Pons (tissue), 1 donor: Measurements from ENCODE around the gene SFT2D1.

ENCODE experiments used
- DNase-seq: peaks from one replicate; pipeline ENCODE4 v3.0.0-alpha.2; 2016; ENCODE audit warnings: low spot score

Gene SFT2D1

DNA sequence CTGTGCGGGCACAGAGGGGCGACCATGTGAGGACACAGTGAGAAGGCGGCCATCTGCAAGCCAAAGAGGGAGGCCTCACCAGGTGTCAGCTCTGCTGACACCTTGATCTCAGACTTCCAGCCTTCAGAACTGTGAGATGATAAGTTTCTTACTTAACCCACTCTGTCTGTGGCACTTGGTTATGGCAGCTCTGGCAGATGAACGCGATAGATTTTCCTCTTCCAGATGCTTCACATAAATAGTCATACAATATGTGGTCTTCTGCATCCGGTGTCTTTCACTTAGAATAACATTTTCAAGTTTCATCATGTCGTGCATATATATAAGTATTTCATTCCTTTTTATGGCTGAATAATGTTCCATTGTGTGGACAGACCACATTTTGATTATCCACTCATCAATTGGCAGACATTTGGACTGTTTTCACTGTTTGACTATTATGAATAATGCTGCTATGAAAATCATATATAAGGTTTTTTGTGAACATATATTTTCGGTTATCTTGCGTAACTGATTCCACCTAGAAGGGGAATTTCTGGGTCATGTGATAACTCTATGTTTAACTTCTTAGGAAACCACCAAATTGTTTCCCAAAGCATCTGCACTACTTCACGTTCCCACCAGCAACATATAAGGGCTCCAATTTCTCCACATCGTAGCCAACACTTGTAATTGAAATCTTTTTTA, 64.3 kb downstream of the SFT2D1 start:
- no peak for DNase-seq

DNA sequence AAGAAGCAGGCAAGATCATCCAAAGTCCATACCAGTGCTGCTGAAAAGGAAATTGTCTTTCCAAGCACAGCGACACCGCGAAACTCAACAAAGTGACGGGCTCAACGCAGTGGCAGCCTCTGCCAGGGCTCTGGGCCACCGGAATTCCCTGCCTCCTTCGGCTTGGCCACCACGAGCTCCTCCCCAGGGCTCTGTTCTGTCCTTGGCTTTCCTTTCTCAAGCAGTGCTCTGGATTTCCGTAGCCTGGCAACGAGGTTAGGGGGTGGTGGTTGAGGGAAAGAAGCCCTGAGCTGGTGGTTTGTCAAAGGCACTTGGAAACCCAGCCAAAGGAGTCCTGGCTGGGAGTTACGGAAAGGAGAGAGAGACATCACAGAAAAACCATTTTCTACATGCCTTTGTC, 65.3 kb downstream of the SFT2D1 start:
- peak; percentile 82 for DNase-seq

DNA sequence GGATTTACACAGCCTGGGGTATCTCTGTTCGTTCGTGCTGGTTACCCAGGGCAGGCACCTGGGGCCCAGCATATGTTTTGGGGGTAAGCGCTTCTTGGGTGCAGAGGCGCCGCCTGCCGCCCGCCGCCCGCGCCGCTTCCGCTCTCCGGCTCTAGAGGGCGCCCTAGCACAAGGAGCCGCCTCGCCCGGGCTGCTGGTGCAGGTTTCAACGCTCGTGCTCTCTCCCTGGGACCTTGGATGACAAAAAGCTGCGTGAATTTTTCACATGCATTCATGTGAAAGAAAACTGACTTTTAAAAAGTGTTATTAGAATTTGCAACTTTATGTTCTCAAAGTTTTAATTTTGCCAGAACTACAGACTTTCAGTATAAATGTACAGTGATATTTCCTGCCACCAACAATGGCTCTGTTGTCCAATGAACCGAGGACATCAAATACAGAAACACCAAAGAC, 66.6 kb downstream of the SFT2D1 start:
- DNase-seq: peak; percentile 76

DNA sequence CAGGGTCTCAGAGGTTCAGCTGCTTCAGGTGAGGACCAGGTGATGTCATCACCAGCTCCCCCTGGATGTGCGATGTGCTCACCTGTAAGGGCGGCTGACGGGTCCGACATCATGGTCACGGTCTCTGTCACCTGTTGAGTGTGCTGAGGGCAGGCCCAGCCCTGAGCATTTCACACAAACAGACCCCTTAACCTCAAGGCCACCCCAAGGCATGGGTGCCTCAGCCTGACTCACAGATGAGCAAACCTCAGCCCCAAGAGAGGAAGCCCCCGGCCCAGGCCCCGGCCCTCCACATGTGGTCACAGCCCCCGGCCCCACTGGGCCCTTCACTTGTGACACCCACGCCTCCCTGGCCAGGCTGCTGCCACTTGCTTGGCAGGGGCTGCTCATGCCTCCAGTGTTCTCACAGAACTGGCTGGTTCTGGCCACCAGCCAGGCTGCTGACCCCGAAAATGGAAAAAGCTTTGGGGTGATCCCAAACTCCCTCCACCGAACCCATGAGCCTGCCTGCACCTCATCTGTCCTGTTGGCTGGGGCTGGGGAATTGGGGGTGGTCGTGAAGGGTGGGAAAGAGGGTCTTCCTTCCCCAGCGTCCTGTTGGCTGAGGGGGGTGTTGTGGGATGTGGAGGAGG, 67.5 kb downstream of the SFT2D1 start:
- no peak for DNase-seq

DNA sequence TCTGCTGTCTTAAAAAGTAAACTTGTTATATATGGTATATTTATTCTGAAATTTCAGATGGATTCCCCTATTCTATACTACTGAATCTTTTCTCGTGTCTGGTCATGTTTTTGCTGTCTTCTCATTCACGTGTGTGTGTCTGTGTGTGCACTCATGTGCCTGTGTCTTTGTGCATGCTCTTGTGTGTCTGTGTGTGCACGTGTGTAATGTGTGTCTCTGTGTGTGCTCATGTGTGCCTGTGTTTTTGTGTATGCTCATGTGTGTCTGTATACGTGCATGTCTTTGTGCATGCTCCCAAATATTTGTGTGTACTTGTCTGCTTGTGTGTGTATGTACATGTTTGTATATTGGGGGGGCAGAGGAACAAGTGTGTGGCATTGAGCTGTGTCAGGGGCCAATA, 68.2 kb downstream of the SFT2D1 start:
- no peak for DNase-seq

DNA sequence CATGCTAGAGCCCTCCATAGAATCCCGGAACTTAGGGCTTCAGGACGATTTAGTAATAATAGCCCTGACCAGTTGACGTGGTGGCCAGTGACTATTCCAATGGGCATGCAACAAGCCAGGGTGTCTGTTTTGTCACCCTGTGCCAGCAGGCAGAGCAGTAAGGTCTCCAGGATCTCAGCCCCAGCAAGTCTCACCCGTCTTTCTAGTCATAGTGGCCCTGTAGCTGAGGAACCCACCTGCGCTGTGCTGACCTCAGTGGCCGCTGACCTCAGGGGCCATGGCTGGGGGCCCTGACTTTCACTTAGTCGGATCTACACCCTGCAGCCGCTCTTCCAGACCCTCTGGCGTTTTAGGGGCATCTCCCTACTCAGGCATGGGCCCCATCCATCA, 71.0 kb downstream of the SFT2D1 start:
- no peak for DNase-seq

DNA sequence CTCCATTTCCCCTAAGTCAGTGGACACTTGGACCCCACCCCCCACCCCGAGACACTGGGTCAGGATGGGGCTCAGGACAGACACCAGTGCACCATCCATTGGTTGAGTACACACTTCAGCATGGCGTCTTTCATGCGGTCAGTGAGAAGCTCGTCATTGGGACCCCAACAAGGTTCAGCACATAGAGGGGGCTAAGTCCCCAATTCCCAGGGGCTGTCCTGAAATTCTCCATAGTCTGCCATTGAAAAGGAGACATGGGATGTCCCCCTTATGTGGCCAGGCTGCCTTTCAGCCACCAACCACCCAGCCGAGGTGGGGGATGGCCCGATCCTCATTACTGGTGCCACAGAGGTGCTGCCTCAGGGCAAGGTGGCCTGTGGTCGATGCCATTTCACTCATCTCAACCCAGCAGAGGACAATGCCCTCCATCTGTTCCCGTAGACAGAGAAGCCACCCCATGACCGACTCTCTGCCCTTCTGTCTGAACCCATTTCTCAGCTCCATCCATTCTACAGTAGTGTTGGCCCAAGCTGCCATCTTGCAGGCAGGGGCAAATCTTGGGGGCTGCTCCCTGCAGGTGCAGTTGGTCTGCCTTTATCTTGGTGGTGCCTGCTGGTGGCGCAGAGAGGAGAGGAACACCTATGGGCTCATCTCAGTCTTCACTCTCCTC, 71.5 kb downstream of the SFT2D1 start:
- no peak for DNase-seq
